ENCODE measurements around the gene WDR93.

DNA sequence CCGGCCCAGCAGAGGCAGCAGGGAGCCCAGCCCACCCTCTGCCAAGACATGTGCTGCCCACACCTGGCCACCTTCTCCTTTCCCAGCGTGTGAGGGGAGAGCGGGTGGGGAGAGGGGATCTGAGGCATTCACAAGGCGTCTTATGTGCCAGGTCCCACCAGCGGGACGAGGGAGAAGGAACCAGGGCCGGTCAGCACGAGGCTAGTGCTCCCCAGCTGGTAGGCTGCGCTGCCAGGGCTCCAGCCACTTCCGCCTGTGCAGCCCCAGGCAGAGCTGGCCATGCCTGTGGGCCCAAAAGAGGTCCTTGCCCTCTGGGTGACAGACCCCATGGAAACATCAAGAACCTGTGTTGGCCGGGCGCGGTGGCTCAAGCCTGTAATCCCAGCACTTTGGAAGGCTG, 54.5 kb downstream of the WDR93 start:
- TF ChIP-seq, protein P1, sequence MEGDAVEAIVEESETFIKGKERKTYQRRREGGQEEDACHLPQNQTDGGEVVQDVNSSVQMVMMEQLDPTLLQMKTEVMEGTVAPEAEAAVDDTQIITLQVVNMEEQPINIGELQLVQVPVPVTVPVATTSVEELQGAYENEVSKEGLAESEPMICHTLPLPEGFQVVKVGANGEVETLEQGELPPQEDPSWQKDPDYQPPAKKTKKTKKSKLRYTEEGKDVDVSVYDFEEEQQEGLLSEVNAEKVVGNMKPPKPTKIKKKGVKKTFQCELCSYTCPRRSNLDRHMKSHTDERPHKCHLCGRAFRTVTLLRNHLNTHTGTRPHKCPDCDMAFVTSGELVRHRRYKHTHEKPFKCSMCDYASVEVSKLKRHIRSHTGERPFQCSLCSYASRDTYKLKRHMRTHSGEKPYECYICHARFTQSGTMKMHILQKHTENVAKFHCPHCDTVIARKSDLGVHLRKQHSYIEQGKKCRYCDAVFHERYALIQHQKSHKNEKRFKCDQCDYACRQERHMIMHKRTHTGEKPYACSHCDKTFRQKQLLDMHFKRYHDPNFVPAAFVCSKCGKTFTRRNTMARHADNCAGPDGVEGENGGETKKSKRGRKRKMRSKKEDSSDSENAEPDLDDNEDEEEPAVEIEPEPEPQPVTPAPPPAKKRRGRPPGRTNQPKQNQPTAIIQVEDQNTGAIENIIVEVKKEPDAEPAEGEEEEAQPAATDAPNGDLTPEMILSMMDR (IDR thresholded peaks at IDR 0.05; ENCODE audit: poor library complexity) = no peak
- no peak for TF ChIP-seq EZH2 (IDR thresholded peaks at IDR 0.05; ENCODE audit: borderline replicate concordance)
